Upper lobe of right lung (tissue), 1 donor: Measurements from ENCODE around the gene THEMIS. TPM values are rescaled to one million over a fixed set of nuclear protein-coding genes. Genes with fewer than 3 reads are reported as not detected.
A peak's percentile ranks its signal among the peaks of the same experiment; 100 is the strongest.

Source experiments
- ATAC-seq: fragments of 200-7000 bp; cut with Tn5 transposase; one replicate; pipeline ENCODE4 v1.9.1; 2020; ENCODE audit warnings: mild to moderate bottlenecking, moderate library complexity
- DNase-seq: peaks from one replicate; pipeline ENCODE4 v3.0.0-alpha.2; 2020
- H3K27ac ChIP-seq: fragments of 200-600 bp; one replicate; pipeline ENCODE4 v1.8.0; 2022
- H3K27me3 ChIP-seq: fragments of 200-600 bp; one replicate; pipeline ENCODE4 v1.8.0; 2022; ENCODE audit warnings: mild to moderate bottlenecking
- H3K36me3 ChIP-seq: fragments of 200-600 bp; one replicate; pipeline ENCODE4 v1.8.0; 2022
- H3K4me1 ChIP-seq: fragments of 200-600 bp; one replicate; pipeline ENCODE4 v1.8.0; 2022
- H3K4me3 ChIP-seq: fragments of 200-600 bp; one replicate; pipeline ENCODE4 v1.8.0; 2022; ENCODE audit warnings: mild to moderate bottlenecking
- H3K9me3 ChIP-seq: fragments of 200-600 bp; one replicate; pipeline ENCODE4 v1.8.0; 2022
- CTCF ChIP-seq: fragments of 200-600 bp; IDR thresholded peaks from one replicate; pipeline ENCODE4 v1.8.0; 2022; ENCODE audit warnings: antibody characterized with exemption
- intact Hi-C: fragments of 100-400 bp; cut with DNase I; formaldehyde crosslinking; loops from one replicate; pipeline ENCODE4 v1.11.0; 2022
- total RNA-seq: library from RNA; stranded (reverse); fragmentation: NEBNext Ultra II Directional; extraction: Animal tissue kit (Norgen Biotek cat#: 25700); gene quantifications from one replicate; pipeline ENCODE4 v1.2.1, GENCODE V29; 2021
- donor health status: DM: no; HTN: yes; CAD: no; lungs with severe emphysema.

Gene THEMIS
- total RNA-seq, 1 donor from 2014 or later: 3.0 TPM

GRCh38 chr6:127939442-127940066 lies 38.7 kb upstream of the THEMIS start:
- Histone ChIP-seq H3K4me3 (no peak overlapping the region), H3K36me3 (no peaks in the 10 kb centered on the region), H3K27me3 (no peaks in the 10 kb centered on the region), H3K9me3 (no peaks in the 10 kb centered on the region), H3K4me1 (peaks cover 4% of the 10 kb centered on the region), H3K27ac (peak overlapping the region; percentile 21)
- DNase-seq (no peak), ATAC-seq (peak; percentile 45)
- no peak for TF ChIP-seq CTCF
- intact Hi-C loops: no loop called here

- no peak for TF ChIP-seq CTCF
- Histone ChIP-seq H3K27ac (peak overlapping the region; percentile 21), H3K4me3 (no peak overlapping the region), H3K9me3 (no peaks in the 10 kb centered on the region), H3K27me3 (no peaks in the 10 kb centered on the region), H3K36me3 (no peaks in the 10 kb centered on the region), H3K4me1 (peaks cover 4% of the 10 kb centered on the region)
- ATAC-seq (no peak), DNase-seq (no peak)
- intact Hi-C loops: no loop called here
These were observed 37.8 kb upstream of the THEMIS start for GRCh38 chr6:127938701-127939100.

- no peak overlapping the region for H3K27ac ChIP-seq
- no peaks in the 10 kb centered on the region for H3K9me3 ChIP-seq
- DNase-seq: no peak
- H3K27me3 ChIP-seq: no peaks in the 10 kb centered on the region
- H3K4me1 ChIP-seq: peaks cover 4% of the 10 kb centered on the region
- no peaks in the 10 kb centered on the region for H3K36me3 ChIP-seq
- intact Hi-C loops: no loop called here
- H3K4me3 ChIP-seq: no peak overlapping the region
- no peak for ATAC-seq
- TF ChIP-seq CTCF: no peak
These were observed 36.9 kb upstream of the THEMIS start for GRCh38 chr6:127937747-127938146.

GRCh38 chr6:127937102-127937501 lies 36.2 kb upstream of the THEMIS start:
- no peak overlapping the region for H3K4me3 ChIP-seq
- H3K27ac ChIP-seq: no peak overlapping the region
- H3K9me3 ChIP-seq: no peaks in the 10 kb centered on the region
- no peaks in the 10 kb centered on the region for H3K27me3 ChIP-seq
- H3K4me1 ChIP-seq: peaks cover 4% of the 10 kb centered on the region
- intact Hi-C loops: no loop called here
- ATAC-seq (no peak), DNase-seq (no peak)
- no peaks in the 10 kb centered on the region for H3K36me3 ChIP-seq
- no peak for TF ChIP-seq CTCF

- H3K4me1 ChIP-seq: peaks cover 4% of the 10 kb centered on the region
- no peaks in the 10 kb centered on the region for H3K9me3 ChIP-seq
- ATAC-seq (no peak), DNase-seq (no peak)
- no peak overlapping the region for H3K27ac ChIP-seq
- no peak overlapping the region for H3K4me3 ChIP-seq
- TF ChIP-seq CTCF: no peak
- H3K36me3 ChIP-seq: no peaks in the 10 kb centered on the region
- no peaks in the 10 kb centered on the region for H3K27me3 ChIP-seq
- intact Hi-C loops: no loop called here
These were observed 34.1 kb upstream of the THEMIS start for GRCh38 chr6:127934956-127935355.
